Measurements from ENCODE around the gene BCKDK. TPM values are rescaled to one million over a fixed set of nuclear protein-coding genes. Genes with fewer than 3 reads are reported as not detected.

Gene BCKDK
- total RNA-seq, 1 experiment from 2014 or later: 57.0 TPM

DNA sequence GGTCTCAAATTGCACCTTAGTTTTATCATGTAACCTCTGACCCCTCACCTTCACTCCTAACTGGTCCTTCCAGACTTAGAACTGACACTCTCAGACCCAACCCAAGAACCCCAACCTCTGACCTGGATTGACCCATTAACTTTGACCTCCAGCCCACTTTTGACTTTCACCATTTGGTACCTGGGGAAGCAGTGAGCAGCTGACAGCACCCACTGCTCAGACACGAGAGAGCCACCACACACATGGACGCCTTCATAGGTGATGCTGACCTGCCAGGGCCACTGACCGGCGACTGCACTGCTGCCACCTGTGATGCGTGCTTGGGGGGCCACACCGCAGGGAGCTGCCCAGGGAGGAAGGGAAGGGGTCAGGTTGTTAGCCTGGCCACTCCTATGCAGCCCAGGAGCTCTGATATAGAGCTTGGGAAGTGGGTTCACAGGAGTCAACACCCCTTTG is 24.9 kb downstream of the BCKDK start:
- H3K4me3 Mint-ChIP-seq: peak overlapping the region; percentile 81 to 92
- Histone ChIP-seq H3T11ph (ENCODE audit: low read length) (no peak overlapping the region), H4K20me1 (ENCODE audit: control insufficient read depth, insufficient read depth, insufficient read length) (no peaks in the 10 kb centered on the region), H3K56ac (ENCODE audit: insufficient read length, low read depth, low read length) (no peak overlapping the region), H3K23ac (ENCODE audit: insufficient read length, low read depth, low read length) (no peak overlapping the region), H2BK120ac (ENCODE audit: low read depth, low read length, poor library complexity, severe bottlenecking) (no peak overlapping the region), H3K27me3 (ENCODE audit: insufficient read depth, low read length) (no peaks in the 10 kb centered on the region), H2AK5ac (ENCODE audit: insufficient read length, low read length) (no peak overlapping the region), H2BK12ac (ENCODE audit: insufficient read length, low read depth, low read length) (no peak overlapping the region), H3K23me2 (ENCODE audit: insufficient read length, low read depth, low read length, poor library complexity, severe bottlenecking) (peaks cover 5% of the 10 kb centered on the region), H4K8ac (replicated peaks; ENCODE audit: insufficient read length, low read depth, low read length) (no peak overlapping the region), H3K18ac (ENCODE audit: insufficient read length, low read depth, low read length) (no peak overlapping the region), H3K4me1 (ENCODE audit: insufficient read depth, low read length) (peaks cover 18% of the 10 kb centered on the region; the same call in 1 of the 2 replicates), H2AFZ (ENCODE audit: low read length) (no peak overlapping the region), H3K14ac (ENCODE audit: insufficient read depth, low read length) (no peak overlapping the region), H3K9me3 (ENCODE audit: control insufficient read depth, low read depth, low read length) (no peaks in the 10 kb centered on the region), H3K4me2 (ENCODE audit: insufficient read depth, insufficient read length, low read length) (peak overlapping the region; percentile 38), H2BK15ac (ENCODE audit: low read depth, low read length) (no peak overlapping the region), H2BK5ac (ENCODE audit: insufficient read length, low read length) (no peak overlapping the region), H4K91ac (ENCODE audit: insufficient read length, low read depth, low read length) (no peak overlapping the region), H2BK20ac (ENCODE audit: low read depth, low read length, poor library complexity, severe bottlenecking) (no peak overlapping the region), H3K27ac (ENCODE audit: insufficient read length, low read depth, low read length) (no peak overlapping the region), H3K4ac (ENCODE audit: low read depth, low read length) (no peak overlapping the region; the same call in 1 of the 2 replicates), H3K79me2 (ENCODE audit: insufficient read depth, low read length) (peaks cover 4% of the 10 kb centered on the region; the same call in 1 of the 2 replicates), H3K79me1 (ENCODE audit: insufficient read depth, low read depth, low read length, poor library complexity, severe bottlenecking) (peaks cover 5% of the 10 kb centered on the region), H3K9ac (ENCODE audit: extremely low read depth, insufficient read length, low read length) (no peak overlapping the region), H4K5ac (ENCODE audit: insufficient read length, low read depth, low read length) (no peak overlapping the region)
- H3K9me3 Mint-ChIP-seq: no peaks in the 10 kb centered on the region; a peak in 1 of 5 replicates
- no CpG with 5 or more reads among the region's 6 CpGs for WGBS (ENCODE audit: extremely low coverage, insufficient read length, low lambda C conversion rate)
- peaks cover 46 to 54% of the 10 kb centered on the region in 2 experiments for H3K4me1 Mint-ChIP-seq
- H3K27me3 Mint-ChIP-seq (ENCODE audit: low read depth): no peaks in the 10 kb centered on the region
- peaks cover 27 to 38% (median 34%) of the 10 kb centered on the region in 3 experiments for H3K36me3 Mint-ChIP-seq (ENCODE audit: insufficient read depth in 1 of 3, low read depth in 3 of 3)
- no peak for DNase-seq
- peak overlapping the region; percentile 50 to 88 (median 78); a peak in 4 of 7 replicates for H3K27ac Mint-ChIP-seq
- no peak for TF ChIP-seq CTCF (conservative IDR thresholded peaks at IDR 0.05)

All from H9 (cell line).